GM12878 (cell line): ENCODE measurements around the gene LSM12. TPM values are rescaled to one million over a fixed set of nuclear protein-coding genes. Genes with fewer than 3 reads are reported as not detected.

Source experiments
- ATAC-seq: fragments of 200-7000 bp; cut with Tn5 transposase; 3 replicates; pipeline ENCODE4 v1.9.1; 2020; ENCODE audit warnings: mild to moderate bottlenecking, moderate library complexity
- BruUV-seq: library from RNA; stranded (reverse); fragments of 400-500 nt; replicated peaks from 2 replicates; lab custom pipeline; 2021; lab: Mats Ljungman, UMichigan
- CTCF ChIA-PET: fragments of 300-600 bp; sonication (Branson Sonifier 250); formaldehyde crosslinking; extraction: SDS; loops from one replicate; lab custom pipeline; 2021; ENCODE audit warnings: inconsistent platforms; lab: Yijun Ruan, JAX
- POLR2A ChIA-PET: fragments of 350-600 bp; formaldehyde crosslinking; extraction: SDS; loops from one replicate; lab custom pipeline; 2021; ENCODE audit warnings: inconsistent platforms; lab: Charles Lee
- RAD21 ChIA-PET: fragments of 300-600 bp; sonication (Branson Sonifier 250); formaldehyde crosslinking; loops from one replicate; lab custom pipeline; 2023; ENCODE audit warnings: antibody characterized with exemption; ENCODE audit not compliant: unreplicated experiment; lab: Charles Lee
- SMC1A ChIA-PET: fragments of 300-600 bp; sonication (Branson Sonifier 250); formaldehyde crosslinking; loops from one replicate; lab custom pipeline; 2023; ENCODE audit not compliant: unreplicated experiment, uncharacterized antibody; lab: Charles Lee
- DNase-seq: peaks from one replicate; pipeline ENCODE4 v3.0.0-alpha.2; 2011; ENCODE audit warnings: low read depth, low spot score
- FAIRE-seq: peaks from 3 replicates; lab custom pipeline; 2011; peaks lifted over from hg19 to GRCh38; lab: Jason Lieb, UNC
- H2AFZ ChIP-seq: 2 replicates; pipeline ENCODE4 v1.6.0; 2011; ENCODE audit warnings: low read depth, low read length, control low read depth; ENCODE audit not compliant: control insufficient read depth
- H3K27ac ChIP-seq: 2 replicates; pipeline ENCODE4 v1.5.1; 2011; ENCODE audit warnings: control low read depth; ENCODE audit not compliant: control insufficient read depth, insufficient read depth
- H3K27me3 ChIP-seq, 2 experiments: replicated peaks in 1 of 2; 2 replicates each; pipeline versions ENCODE4 v1.6.0 to v1.6.1; 2011; ENCODE audit warnings: low read length in 1 of 2; ENCODE audit not compliant: control insufficient read depth in 2 of 2, insufficient read depth in 2 of 2
- H3K36me3 ChIP-seq, 2 experiments: 2 replicates each; pipeline ENCODE4 v1.5.1; 2011; ENCODE audit warnings: low read length in 1 of 2; ENCODE audit not compliant: control insufficient read depth in 2 of 2, insufficient read depth in 2 of 2
- H3K4me1 ChIP-seq: 2 replicates; pipeline ENCODE4 v1.6.1; 2011; ENCODE audit warnings: mild to moderate bottlenecking, low read length, moderate library complexity, mixed read lengths; ENCODE audit not compliant: control insufficient read depth, insufficient read depth
- H3K4me2 ChIP-seq: 2 replicates; pipeline ENCODE4 v1.6.0; 2011; ENCODE audit warnings: control low read depth; ENCODE audit not compliant: control insufficient read depth, insufficient read depth
- H3K4me3 ChIP-seq: fragments of 200-600 bp; sonication (generic); 2 replicates; pipeline ENCODE4 v1.5.1; 2016
- H3K79me2 ChIP-seq: 2 replicates; pipeline ENCODE4 v1.6.0; 2011; ENCODE audit warnings: low read length; ENCODE audit not compliant: control insufficient read depth, insufficient read depth
- H3K9ac ChIP-seq: 2 replicates; pipeline ENCODE4 v1.8.0; 2011; ENCODE audit warnings: low read length, control low read depth, mixed read lengths; ENCODE audit not compliant: control insufficient read depth, insufficient read depth
- H3K9me3 ChIP-seq: replicated peaks from 3 replicates; pipeline ENCODE4 v1.5.1; 2011; ENCODE audit warnings: mild to moderate bottlenecking, low read length; ENCODE audit not compliant: control insufficient read depth, insufficient read depth
- H4K20me1 ChIP-seq: 2 replicates; pipeline ENCODE4 v1.6.0; 2011; ENCODE audit not compliant: control insufficient read depth, insufficient read depth
- BACH1 ChIP-seq: fragments of 450-650 bp; IDR thresholded peaks from 2 replicates; pipeline ENCODE4 v1.6.1; 2017; ENCODE audit warnings: mild to moderate bottlenecking, borderline replicate concordance
- CREB1 ChIP-seq: IDR thresholded peaks from 2 replicates; pipeline ENCODE4 v1.6.1; 2012; ENCODE audit warnings: low read depth, mild to moderate bottlenecking, inconsistent platforms
- EP300 ChIP-seq, 2 experiments: fragments of 150-350 bp in 1 of 2; IDR thresholded peaks; 2 replicates each; pipeline ENCODE4 v1.6.1; 2011 to 2012; ENCODE audit warnings: low read depth in 2 of 2, low read length in 2 of 2, borderline replicate concordance in 1 of 2, improper control_type of control experiment in 1 of 2, inconsistent platforms in 1 of 2; ENCODE audit not compliant: control insufficient read depth in 1 of 2
- IKZF1 ChIP-seq: fragments of 450-650 bp; conservative IDR thresholded peaks from 2 replicates; pipeline ENCODE4 v1.6.1; 2017; ENCODE audit warnings: antibody characterized with exemption, mild to moderate bottlenecking
- IRF4 ChIP-seq: IDR thresholded peaks from 2 replicates; pipeline ENCODE4 v1.6.1; 2011; ENCODE audit warnings: low read depth, low read length
- NR2C1 ChIP-seq: fragments of 450-650 bp; IDR thresholded peaks from 2 replicates; pipeline ENCODE4 v1.6.1; 2017; ENCODE audit warnings: antibody characterized with exemption, mild to moderate bottlenecking, moderate library complexity
- NR2F1 ChIP-seq: fragments of 450-650 bp; conservative IDR thresholded peaks from 2 replicates; pipeline ENCODE4 v1.6.1; 2017; ENCODE audit warnings: mild to moderate bottlenecking
- NRF1 ChIP-seq: conservative IDR thresholded peaks from 2 replicates; pipeline ENCODE4 v1.6.1; 2011; ENCODE audit warnings: mild to moderate bottlenecking, low read depth, low read length, improper control_type of control experiment
- PAX5 ChIP-seq: IDR thresholded peaks from 2 replicates; pipeline ENCODE4 v1.6.1; 2011; ENCODE audit warnings: low read depth, low read length, borderline replicate concordance
- POLR2AphosphoS2 ChIP-seq: IDR thresholded peaks from 2 replicates; pipeline ENCODE4 v1.6.1; 2011; ENCODE audit warnings: low read depth, mild to moderate bottlenecking, low read length, improper control_type of control experiment, moderate library complexity
- POU2F2 ChIP-seq: IDR thresholded peaks from 3 replicates; pipeline ENCODE4 v1.6.1; 2011; ENCODE audit warnings: low read depth, mild to moderate bottlenecking, low read length, borderline replicate concordance
- RBBP5 ChIP-seq: fragments of 200-600 bp; sonication (generic); conservative IDR thresholded peaks from 2 replicates; pipeline ENCODE4 v1.6.1; 2016
- RELA ChIP-seq: fragments of 450-650 bp; IDR thresholded peaks from 2 replicates; pipeline ENCODE4 v1.8.0; 2014; ENCODE audit warnings: borderline replicate concordance; ENCODE audit not compliant: partially characterized antibody
- SIX5 ChIP-seq: IDR thresholded peaks from 2 replicates; pipeline ENCODE4 v1.6.1; 2011; ENCODE audit warnings: mild to moderate bottlenecking, low read depth, low read length, moderate library complexity; ENCODE audit not compliant: severe bottlenecking
- SUPT20H ChIP-seq: IDR thresholded peaks from 2 replicates; pipeline ENCODE4 v1.6.1; 2011; ENCODE audit warnings: low read depth, mild to moderate bottlenecking, low read length, moderate library complexity, borderline replicate concordance; ENCODE audit not compliant: control insufficient read depth
- YBX1 ChIP-seq: fragments of 450-650 bp; IDR thresholded peaks from 2 replicates; pipeline ENCODE4 v1.6.1; 2016; ENCODE audit warnings: antibody characterized with exemption
- ZZZ3 ChIP-seq: IDR thresholded peaks from 2 replicates; pipeline ENCODE4 v1.6.1; 2011; ENCODE audit warnings: low read depth; ENCODE audit not compliant: control insufficient read depth, insufficient read length
- WGBS: methylation state at CpG from one replicate; pipeline ENCODE4 v1.1.6; 2016; ENCODE audit warnings: low lambda C conversion rate; ENCODE audit not compliant: insufficient replicate concordance, insufficient coverage; ENCODE audit errors: missing lambda C conversion rate; 5-methylcytosine and 5-hydroxymethylcytosine counted together
- in situ Hi-C: fragments of 300-500 bp; cut with MboI; formaldehyde crosslinking; loops from 9 replicates; pipeline ENCODE4 v1.14.3; 2018; ENCODE audit warnings: mixed read lengths
- intact Hi-C: fragments of 100-400 bp; cut with micrococcal nuclease; formaldehyde crosslinking; loops from one replicate; pipeline ENCODE4 v1.14.2; 2022; ENCODE audit not compliant: unreplicated experiment
- polyA plus RNA-seq, 11 experiments: library from polyadenylated mRNA; depleted of rRNA in 4 of 11; unstranded in 6 of 11; stranded (reverse) in 5 of 11; fragments of >200 nt; fragmentation: Nextera tagmentation in 4 of 11; fragmentation: Illumina TruSeq in 1 of 11; extraction: Ambion mirVana in 4 of 11; extraction: Trizol in 1 of 11; gene quantifications; 1 replicate in 1 of 11; 2 replicates in 10 of 11; pipeline versions ENCODE4 v1.2.1 to v1.2.3, GENCODE V29; 2011 to 2016; ENCODE audit warnings: inconsistent platforms in 2 of 11, missing spikeins in 2 of 11, low read depth in 1 of 11
- total RNA-seq, 4 experiments: library from RNA; depleted of rRNA in 3 of 4; stranded (reverse); fragments of >200 nt in 3 of 4; fragmentation: Illumina TruSeq in 1 of 4; extraction: Trizol in 1 of 4; gene quantifications; 2 replicates each; pipeline versions ENCODE4 v1.2.1 to v1.2.3, GENCODE V29; 2013 to 2021
- TF ChIP-seq, protein P1 (sequence below): IDR thresholded peaks from 2 replicates; pipeline ENCODE4 v1.6.1; 2011; ENCODE audit warnings: low read depth, low read length, improper control_type of control experiment, borderline replicate concordance
- TF ChIP-seq, protein P2 (sequence below): IDR thresholded peaks from 2 replicates; pipeline ENCODE4 v1.6.1; 2012; ENCODE audit warnings: low read length, inconsistent platforms

LSM12 gene
- total and polyA plus RNA-seq, 10 of the 15 experiments (the other 5 are each of a cell fraction or from before 2014, with no cell fraction given) = 51.1 to 206 (median 70.8) TPM

DNA sequence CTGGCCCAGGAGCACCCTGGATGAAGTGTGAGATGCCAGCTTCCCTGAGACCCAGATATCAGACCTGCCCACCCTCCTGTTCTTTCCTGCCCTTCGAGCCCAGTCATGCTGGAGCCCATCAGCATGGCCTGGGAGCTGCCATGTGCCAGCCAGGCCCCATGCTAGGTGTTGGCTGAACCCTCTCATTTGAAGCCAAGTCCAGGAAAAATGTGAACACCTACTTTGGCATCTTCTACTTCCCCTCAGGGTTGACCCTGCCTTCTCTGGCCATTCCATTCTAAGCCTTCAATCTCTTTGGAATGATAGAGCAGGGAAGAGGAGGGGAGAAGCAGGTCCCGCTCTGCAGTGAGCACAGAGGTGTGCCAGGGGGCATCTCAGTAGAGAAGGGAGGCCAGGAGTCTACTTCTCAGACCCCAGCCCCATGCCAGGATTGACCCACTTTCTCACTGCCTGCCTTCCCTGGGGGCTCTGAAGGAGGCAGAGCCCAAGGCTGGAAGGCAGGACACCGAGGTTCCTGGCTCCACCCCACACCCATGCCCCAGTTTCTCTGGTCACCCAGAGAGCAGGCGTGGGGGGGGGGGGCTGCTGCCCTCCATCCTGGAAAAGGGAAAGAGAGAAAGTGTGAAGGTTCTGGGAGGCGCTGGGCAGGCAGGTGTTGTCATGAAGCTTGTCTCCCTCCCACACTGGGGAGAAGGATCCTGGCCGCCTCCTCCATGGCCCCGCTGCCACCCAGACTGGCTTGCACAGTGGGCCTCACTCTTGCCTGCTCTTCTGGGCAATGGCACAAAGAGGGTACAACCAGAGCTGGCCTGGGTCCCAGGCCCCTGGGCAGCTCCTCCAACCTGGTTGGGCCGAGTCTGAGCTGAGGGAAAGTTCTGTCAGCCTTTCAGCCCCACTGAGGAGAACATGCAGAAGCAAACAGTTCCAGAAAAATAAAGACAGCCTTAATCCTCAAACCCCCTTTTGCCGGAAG is 47.7 kb upstream of the LSM12 start:
- peaks cover 18% of the 10 kb centered on the region for H3K4me1 ChIP-seq
- DNase-seq (no peak), FAIRE-seq (no peak), ATAC-seq (no peak)
- H3K4me3 ChIP-seq = no peak overlapping the region
- ChIA-PET CTCF (interaction anchor here (1.4 to 5.1 kb wide), 8 partner anchors 8 to 204 kb away, joined by 3 to 40 read pairs (median 12); partner anchors contain the start of genes HDAC5 and HROB), SMC1A (interaction anchor here (2.0 to 2.9 kb wide), 3 partner anchors 10 to 73 kb away, joined by 5 to 12 read pairs (median 7); partner anchors contain the start of gene HDAC5), POLR2A (interaction anchor here (0.5 to 0.7 kb wide), 2 partner anchors 168 to 213 kb away, joined by 3 read pairs; no protein-coding TSS in a partner anchor), RAD21 (interaction anchor here (1.3 to 2.7 kb wide), 3 partner anchors 9 to 170 kb away, joined by 4 to 11 read pairs (median 6); partner anchors contain the start of gene HDAC5)
- in situ Hi-C loops (loop anchor here (25.0 kb wide), 1 partner anchor 902 kb away; the partner anchor contains the start of gene TMEM106A), intact Hi-C loops (loop anchor here (5.0 kb wide), 1 partner anchor 42 kb away; the partner anchor contains the start of gene G6PC3)
- H3K36me3 ChIP-seq = peaks cover 0 to 1% of the 10 kb centered on the region in 2 experiments; a peak in 1 of 4 replicates
- H3K4me2 ChIP-seq = no peak overlapping the region
- no peak overlapping the region for H3K9ac ChIP-seq
- no TSS peak for BruUV-seq
- no peak overlapping the region for H2AFZ ChIP-seq
- TF ChIP-seq PAX5 (no peak), NR2C1 (no peak), YBX1 (no peak), SUPT20H (no peak), POLR2AphosphoS2 (no peak), NRF1 (no peak), NR2F1 (no peak), SIX5 (no peak), EP300 (IDR thresholded peaks at IDR 0.05; ENCODE audit: borderline replicate concordance in 1 of 2, control insufficient read depth in 1 of 2, low read depth in 2 of 2, low read length in 2 of 2) (no peak), POU2F2 (no peak), RBBP5 (no peak), ZZZ3 (no peak), BACH1 (no peak), RELA (no peak), CREB1 (no peak), IRF4 (no peak), IKZF1 (no peak)
- TF ChIP-seq, protein P1, sequence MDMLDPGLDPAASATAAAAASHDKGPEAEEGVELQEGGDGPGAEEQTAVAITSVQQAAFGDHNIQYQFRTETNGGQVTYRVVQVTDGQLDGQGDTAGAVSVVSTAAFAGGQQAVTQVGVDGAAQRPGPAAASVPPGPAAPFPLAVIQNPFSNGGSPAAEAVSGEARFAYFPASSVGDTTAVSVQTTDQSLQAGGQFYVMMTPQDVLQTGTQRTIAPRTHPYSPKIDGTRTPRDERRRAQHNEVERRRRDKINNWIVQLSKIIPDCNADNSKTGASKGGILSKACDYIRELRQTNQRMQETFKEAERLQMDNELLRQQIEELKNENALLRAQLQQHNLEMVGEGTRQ = no peak
- TF ChIP-seq, protein P2, sequence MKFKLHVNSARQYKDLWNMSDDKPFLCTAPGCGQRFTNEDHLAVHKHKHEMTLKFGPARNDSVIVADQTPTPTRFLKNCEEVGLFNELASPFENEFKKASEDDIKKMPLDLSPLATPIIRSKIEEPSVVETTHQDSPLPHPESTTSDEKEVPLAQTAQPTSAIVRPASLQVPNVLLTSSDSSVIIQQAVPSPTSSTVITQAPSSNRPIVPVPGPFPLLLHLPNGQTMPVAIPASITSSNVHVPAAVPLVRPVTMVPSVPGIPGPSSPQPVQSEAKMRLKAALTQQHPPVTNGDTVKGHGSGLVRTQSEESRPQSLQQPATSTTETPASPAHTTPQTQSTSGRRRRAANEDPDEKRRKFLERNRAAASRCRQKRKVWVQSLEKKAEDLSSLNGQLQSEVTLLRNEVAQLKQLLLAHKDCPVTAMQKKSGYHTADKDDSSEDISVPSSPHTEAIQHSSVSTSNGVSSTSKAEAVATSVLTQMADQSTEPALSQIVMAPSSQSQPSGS = no peak
- H3K9me3 ChIP-seq = no peaks in the 10 kb centered on the region
- H4K20me1 ChIP-seq = no peaks in the 10 kb centered on the region
- H3K27ac ChIP-seq = no peak overlapping the region
- no peaks in the 10 kb centered on the region for H3K27me3 ChIP-seq
- peaks cover 30% of the 10 kb centered on the region for H3K79me2 ChIP-seq
- 80% methylated on average over 9 of the region's 9 CpGs for WGBS
